ENCODE results near the gene ZNF555.

DNA sequence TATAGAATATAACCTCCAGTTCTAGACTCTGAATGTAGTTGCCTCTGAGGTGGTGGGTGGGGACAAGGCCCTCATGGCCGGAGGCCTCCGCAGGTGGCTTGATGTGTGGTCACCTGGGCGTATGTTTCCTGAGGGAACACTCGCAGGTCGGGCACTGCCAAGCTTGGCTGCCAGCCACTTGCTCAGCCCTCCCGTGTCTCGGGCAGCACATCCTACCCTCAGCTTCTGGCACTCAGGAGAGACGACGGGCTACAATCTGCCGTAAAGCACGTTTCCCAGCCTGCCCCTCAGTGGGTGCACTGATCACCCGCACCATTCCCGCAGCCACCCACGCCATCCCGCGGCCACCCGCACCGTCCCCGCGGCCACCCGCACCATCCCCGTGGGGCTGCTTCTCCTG is 40.8 kb upstream of the ZNF555 start:
- TF ChIP-seq RARB (CRISPR knock-in tag; IDR thresholded peaks at IDR 0.05) (no peak), CSDC2 (CRISPR knock-in tag; IDR thresholded peaks at IDR 0.05) (no peak), TCF4 (CRISPR knock-in tag; IDR thresholded peaks at IDR 0.05; ENCODE audit: borderline replicate concordance) (no peak)
- TF ChIP-seq, protein P1, sequence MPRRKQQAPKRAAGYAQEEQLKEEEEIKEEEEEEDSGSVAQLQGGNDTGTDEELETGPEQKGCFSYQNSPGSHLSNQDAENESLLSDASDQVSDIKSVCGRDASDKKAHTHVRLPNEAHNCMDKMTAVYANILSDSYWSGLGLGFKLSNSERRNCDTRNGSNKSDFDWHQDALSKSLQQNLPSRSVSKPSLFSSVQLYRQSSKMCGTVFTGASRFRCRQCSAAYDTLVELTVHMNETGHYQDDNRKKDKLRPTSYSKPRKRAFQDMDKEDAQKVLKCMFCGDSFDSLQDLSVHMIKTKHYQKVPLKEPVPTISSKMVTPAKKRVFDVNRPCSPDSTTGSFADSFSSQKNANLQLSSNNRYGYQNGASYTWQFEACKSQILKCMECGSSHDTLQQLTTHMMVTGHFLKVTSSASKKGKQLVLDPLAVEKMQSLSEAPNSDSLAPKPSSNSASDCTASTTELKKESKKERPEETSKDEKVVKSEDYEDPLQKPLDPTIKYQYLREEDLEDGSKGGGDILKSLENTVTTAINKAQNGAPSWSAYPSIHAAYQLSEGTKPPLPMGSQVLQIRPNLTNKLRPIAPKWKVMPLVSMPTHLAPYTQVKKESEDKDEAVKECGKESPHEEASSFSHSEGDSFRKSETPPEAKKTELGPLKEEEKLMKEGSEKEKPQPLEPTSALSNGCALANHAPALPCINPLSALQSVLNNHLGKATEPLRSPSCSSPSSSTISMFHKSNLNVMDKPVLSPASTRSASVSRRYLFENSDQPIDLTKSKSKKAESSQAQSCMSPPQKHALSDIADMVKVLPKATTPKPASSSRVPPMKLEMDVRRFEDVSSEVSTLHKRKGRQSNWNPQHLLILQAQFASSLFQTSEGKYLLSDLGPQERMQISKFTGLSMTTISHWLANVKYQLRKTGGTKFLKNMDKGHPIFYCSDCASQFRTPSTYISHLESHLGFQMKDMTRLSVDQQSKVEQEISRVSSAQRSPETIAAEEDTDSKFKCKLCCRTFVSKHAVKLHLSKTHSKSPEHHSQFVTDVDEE (CRISPR knock-in tag; IDR thresholded peaks at IDR 0.05): no peak
- TF ChIP-seq, protein P2, sequence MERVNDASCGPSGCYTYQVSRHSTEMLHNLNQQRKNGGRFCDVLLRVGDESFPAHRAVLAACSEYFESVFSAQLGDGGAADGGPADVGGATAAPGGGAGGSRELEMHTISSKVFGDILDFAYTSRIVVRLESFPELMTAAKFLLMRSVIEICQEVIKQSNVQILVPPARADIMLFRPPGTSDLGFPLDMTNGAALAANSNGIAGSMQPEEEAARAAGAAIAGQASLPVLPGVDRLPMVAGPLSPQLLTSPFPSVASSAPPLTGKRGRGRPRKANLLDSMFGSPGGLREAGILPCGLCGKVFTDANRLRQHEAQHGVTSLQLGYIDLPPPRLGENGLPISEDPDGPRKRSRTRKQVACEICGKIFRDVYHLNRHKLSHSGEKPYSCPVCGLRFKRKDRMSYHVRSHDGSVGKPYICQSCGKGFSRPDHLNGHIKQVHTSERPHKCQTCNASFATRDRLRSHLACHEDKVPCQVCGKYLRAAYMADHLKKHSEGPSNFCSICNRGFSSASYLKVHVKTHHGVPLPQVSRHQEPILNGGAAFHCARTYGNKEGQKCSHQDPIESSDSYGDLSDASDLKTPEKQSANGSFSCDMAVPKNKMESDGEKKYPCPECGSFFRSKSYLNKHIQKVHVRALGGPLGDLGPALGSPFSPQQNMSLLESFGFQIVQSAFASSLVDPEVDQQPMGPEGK (CRISPR knock-in tag; IDR thresholded peaks at IDR 0.05; ENCODE audit: borderline replicate concordance): no peak
